GM21423 (cell line): ENCODE results near the gene KLHL17.

Source experiments
- ATAC-seq: cut with Tn5 transposase; IDR thresholded peaks from one replicate; pipeline ENCODE4 v1.9.1; 2021; ENCODE audit warnings: mild to moderate bottlenecking, moderate library complexity; ENCODE audit not compliant: unreplicated experiment

Gene KLHL17

DNA sequence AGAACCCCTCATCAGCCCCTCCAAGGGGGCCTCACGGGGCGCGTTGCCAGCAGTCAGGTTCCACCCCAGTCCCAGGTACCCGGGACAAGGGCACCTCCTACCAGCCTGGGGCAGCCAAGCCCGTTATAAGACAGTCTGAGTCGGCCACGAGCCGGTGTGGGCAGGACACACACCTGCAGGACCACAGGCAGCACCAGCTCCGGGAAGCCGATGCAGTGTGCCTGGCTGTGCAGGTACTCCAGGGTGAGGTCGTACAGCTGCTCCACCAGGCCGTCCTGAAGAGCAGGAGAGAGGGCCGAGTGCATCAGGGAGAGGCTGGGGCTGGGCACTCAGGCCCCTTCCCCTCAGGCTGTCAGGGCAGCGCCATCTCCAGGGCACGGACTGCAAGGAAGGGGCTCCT is 12.4 kb upstream of the KLHL17 start:
- ATAC-seq = no peak

- ATAC-seq = no peak
Observed at GRCh38 chr1:950268-950667, 10.1 kb upstream of the KLHL17 start.

GRCh38 chr1:950881-951280 is 9.5 kb upstream of the KLHL17 start:
- ATAC-seq = no peak

- no peak for ATAC-seq
Observed at GRCh38 chr1:951364-951763, 9.0 kb upstream of the KLHL17 start.

GRCh38 chr1:952201-952600 is 8.2 kb upstream of the KLHL17 start:
- ATAC-seq = no peak

- ATAC-seq = no peak
Observed at GRCh38 chr1:952603-953002, 7.8 kb upstream of the KLHL17 start.

DNA sequence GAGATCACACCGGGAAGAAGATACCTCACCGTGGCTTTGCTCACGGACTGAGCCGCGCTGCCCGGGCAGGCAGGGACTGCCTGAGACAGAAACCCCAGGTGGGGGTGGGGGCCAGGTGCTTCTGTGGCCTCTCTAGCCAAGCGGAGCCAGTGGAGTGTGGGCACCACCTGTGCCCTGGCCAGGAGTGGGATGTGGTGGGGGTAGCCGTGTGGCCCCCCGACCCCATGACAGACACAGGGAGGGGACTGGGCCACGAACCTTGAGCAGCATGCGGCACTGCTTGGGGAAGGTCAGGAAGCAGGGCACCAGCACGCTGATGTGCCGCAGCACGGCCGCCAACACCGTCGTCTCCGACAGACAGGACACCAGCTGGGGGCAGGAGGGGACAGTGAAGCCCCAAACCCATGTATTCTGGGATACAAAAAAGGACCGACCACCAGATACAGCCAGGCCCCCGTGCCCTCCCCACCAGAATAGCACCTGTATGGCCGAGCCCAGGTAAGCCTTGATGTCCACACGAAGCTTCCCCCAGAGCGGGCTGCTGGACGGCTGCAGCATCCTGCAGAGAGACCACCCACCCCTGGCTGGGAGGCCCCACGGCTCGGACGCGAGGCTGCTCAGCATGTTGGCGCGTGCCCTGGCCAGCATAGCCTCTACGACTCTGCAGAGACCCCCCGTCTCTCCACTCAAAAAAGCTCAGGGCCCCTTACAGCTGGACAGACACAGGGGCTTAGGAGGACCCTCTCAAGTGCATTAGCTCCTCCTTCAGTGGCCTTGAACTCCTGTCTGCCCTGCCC is 6.7 kb upstream of the KLHL17 start:
- ATAC-seq = no peak

GRCh38 chr1:954927-955326 is 5.5 kb upstream of the KLHL17 start:
- no peak for ATAC-seq

DNA sequence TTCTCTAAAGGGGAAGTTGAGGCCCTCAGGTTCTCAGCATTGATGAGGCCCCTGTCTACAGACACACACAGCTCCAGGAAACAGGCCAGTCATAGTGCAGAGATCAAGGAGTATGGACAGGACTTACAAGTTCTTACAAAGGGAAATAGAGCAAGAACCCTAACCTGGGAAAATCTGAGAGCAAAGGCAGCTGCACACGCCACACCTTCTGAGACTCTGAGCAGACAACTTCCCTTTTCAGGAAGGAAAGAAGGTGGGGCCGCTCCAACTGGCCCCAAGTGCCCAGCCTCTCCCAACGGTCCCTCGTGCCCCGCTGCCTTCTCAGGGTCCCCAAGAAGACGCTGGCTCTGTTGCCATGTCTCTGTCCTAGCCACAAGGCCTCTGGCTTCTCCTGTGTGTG is 4.9 kb upstream of the KLHL17 start:
- no peak for ATAC-seq

DNA sequence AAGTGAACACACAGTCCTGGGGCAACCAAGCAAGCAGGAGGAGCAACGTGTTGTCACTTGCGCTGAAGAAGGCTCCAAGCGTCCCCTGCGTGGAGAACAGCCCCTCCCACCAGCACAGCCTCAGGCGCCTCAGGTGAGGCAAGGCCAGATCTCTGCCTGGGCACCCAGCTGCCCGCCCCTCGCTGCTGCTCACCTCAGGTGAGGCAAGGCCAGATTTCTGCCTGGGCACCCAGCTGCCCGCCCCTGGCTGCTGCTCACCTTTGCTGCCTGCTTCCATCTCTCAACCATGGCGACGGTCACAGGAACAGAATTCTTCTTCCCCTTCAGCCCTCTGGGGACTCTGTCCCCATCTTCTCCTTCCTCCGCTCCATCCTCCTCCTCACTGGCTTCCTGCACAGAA is 3.7 kb upstream of the KLHL17 start:
- ATAC-seq = no peak

- ATAC-seq = peak; percentile 68
Observed at GRCh38 chr1:958823-959730, 1.3 kb upstream of the KLHL17 start, which contains the start of gene NOC2L. NOC2L (minus strand) TSS chr1:959256; CDS start chr1:959240, 16 bp downstream.

- ATAC-seq = no peak
Observed at GRCh38 chr1:959731-960362, 537 bp upstream of the KLHL17 start.

DNA sequence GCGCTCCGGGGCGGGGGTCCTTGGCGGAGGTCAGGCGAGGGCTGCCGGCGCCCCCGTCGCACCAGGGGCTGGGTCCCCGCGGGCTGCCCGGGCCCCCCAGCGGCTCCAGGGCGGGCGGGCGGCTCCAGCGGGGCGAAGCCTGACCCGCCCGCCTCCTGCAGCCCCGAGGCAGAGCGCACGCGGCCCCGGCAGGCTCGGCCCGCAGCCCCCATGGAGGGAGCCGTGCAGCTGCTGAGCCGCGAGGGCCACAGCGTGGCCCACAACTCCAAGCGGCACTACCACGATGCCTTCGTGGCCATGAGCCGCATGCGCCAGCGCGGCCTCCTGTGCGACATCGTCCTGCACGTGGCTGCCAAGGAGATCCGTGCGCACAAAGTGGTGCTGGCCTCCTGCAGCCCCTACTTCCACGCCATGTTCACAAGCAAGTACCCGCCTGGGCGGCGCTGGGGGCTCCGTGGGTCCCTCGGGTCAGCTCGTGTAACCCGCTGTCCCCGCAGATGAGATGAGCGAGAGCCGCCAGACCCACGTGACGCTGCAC is 817 bp downstream of the KLHL17 start:
- ATAC-seq = no peak

DNA sequence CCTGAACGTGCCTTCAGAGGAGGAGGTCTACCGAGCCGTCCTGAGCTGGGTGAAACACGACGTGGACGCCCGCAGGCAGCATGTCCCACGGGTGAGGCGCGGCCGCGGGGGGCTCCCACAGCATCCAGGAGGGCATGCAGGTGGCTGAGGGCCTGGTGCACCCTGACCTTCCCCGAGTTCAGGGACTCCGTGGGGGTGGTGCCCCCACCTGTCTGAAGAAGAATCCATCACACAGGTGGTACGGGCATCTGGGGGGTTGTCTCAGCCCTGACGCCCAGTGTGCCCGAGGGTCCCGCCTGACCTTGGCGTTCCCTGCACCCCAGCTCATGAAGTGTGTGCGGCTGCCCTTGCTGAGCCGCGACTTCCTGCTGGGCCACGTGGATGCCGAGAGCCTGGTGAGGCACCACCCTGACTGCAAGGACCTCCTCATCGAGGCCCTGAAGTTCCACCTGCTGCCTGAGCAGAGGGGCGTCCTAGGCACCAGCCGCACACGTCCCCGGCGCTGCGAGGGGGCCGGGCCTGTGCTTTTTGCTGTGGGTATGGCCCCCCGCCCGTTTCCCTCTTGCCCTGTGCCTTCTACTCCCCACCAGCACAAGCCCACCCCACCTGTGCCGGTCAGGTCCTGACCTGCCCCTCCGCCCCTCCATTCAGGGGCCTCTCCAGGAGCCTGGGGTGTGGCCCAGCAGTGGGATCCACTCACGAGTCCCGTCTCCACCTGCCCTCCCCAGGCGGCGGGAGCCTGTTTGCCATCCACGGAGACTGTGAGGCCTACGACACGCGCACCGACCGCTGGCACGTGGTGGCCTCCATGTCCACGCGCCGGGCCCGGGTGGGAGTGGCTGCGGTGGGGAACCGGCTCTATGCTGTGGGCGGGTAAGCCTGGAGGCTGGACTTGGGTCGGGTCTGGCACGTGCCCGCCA is 2.3 kb downstream of the KLHL17 start:
- no peak for ATAC-seq

DNA sequence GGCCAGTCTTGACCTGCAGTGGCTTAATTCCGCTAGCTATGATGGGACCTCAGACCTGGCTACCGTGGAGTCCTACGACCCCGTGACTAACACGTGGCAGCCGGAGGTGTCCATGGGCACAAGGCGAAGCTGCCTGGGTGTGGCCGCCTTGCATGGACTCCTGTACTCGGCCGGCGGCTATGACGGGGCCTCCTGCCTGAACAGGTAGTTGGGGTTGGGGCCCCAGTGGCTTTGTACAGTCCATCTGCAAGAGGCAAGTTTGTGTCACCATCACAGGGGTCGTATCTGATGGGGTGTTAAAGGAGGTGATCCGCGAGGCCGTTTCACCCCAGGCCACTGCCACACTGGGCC is 2.9 kb downstream of the KLHL17 start:
- ATAC-seq = no peak

DNA sequence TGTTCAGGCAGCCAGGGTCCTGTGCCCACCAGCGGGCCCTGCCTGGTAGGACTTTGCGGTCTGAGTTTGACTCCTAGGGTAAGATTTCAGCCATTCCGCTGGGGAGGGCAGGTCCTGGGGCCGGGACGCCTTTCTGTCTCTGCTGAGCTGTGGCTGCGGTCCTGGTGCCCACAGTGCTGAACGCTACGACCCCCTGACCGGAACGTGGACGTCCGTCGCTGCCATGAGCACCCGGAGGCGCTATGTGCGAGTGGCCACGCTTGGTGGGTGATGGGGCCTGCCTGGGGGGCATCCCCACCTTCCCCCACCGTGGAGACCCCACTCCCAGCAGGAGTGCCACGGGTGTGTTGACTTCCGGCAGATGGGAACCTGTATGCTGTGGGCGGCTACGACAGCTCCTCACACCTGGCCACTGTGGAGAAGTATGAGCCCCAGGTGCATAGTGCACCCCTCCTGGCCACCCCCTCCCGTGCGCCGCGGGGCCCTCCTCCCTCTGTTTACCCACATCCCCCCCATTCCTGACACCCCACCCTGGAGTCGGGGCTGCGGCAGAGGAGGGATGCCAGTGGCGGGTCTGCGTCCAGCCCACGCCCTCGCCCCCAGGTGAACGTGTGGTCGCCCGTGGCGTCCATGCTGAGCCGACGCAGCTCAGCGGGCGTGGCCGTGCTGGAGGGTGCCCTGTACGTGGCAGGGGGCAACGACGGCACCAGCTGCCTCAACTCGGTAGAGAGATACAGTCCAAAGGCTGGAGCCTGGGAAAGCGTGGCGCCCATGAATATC is 3.6 kb downstream of the KLHL17 start:
- no peak for ATAC-seq

DNA sequence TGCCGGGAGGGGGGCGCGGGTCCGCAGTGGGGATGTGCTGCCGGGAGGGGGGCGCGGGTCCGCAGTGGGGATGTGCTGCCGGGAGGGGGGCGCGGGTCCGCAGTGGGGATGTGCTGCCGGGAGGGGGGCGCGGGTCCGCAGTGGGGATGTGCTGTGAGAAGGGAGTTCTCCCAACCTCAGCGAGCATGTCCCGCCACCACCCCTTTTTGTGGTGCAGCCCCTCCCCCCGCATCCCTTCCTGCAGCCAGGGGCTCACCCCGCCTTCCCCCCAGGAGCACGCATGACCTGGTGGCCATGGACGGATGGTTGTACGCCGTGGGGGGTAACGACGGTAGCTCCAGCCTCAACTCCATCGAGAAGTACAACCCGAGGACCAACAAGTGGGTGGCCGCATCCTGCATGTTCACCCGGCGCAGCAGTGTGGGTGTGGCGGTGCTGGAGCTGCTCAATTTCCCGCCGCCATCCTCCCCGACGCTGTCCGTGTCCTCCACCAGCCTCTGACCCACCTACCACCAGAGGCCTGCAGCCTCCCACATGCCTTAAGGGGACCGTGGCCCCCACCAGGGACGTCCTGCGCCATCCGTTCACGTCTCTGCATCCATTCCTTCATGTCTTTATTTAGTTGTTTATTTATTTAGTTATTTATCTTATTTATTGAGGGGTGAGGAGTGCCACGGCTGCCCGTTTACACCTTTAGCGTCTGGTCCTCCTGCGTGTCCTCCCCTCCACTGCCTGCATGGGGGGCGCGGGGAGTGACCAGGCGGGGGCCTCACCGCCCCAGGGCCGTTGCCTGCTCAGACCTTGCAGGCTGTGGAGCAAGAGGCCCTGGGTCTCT is 4.5 kb downstream of the KLHL17 start:
- ATAC-seq = no peak

DNA sequence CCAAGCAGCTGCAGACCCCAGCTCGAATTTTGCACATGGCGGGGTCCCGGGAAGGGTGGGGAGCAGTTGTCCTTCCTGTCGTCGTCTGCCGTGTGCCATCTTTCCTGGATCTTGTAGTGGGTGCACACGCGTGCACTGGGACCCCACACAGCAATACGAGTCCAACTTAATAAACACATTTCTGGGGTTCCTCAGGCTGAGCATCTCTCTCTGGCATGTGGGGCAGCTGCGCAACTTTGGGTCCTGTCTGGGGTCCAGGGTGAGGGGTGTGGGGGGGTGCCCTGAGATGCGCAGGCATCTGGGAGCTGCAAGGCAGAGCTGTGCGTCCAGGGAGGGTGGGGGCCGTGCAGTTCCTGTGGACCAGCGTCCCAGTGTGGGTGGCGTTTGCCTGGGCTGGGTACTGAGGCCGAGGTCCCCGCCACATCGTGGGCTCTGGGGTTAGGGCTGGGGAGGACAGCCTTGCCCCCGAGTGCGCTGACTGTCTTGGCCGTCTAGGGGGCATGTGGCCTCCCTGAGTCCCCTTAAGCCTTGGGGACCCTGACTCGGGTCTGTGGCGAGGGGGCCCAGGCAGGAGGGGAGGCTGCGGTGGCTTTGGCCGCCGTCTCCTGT is 5.2 kb downstream of the KLHL17 start:
- ATAC-seq = no peak
